GM12891 (cell line): ENCODE results near the gene EPYC.

Source experiments
- PAX5 ChIP-seq: IDR thresholded peaks from 2 replicates; pipeline ENCODE4 v1.6.1; 2011; ENCODE audit warnings: low read length, moderate library complexity, mild to moderate bottlenecking; ENCODE audit not compliant: insufficient read depth, severe bottlenecking
- POLR2A ChIP-seq: IDR thresholded peaks from 2 replicates; pipeline ENCODE4 v1.6.1; 2011; ENCODE audit warnings: low read depth, low read length, control low read depth
- POLR2AphosphoS5 ChIP-seq: IDR thresholded peaks from 2 replicates; pipeline ENCODE4 v1.6.1; 2011; ENCODE audit warnings: low read depth, low read length, control low read depth
- POU2F2 ChIP-seq: IDR thresholded peaks from 2 replicates; pipeline ENCODE4 v1.6.1; 2011; ENCODE audit warnings: low read depth, mild to moderate bottlenecking, control low read depth, low read length, moderate library complexity
- SPI1 ChIP-seq: IDR thresholded peaks from 2 replicates; pipeline ENCODE4 v1.6.1; 2011; ENCODE audit warnings: low read depth, low read length, control low read depth
- TAF1 ChIP-seq: IDR thresholded peaks from 2 replicates; pipeline ENCODE4 v1.6.1; 2011; ENCODE audit warnings: low read depth, low read length, control low read depth

GRCh38 chr12:90921536-90921935 lies 83.2 kb downstream of the EPYC start:
- TF ChIP-seq POLR2AphosphoS5 (no peak), POLR2A (no peak), SPI1 (no peak), TAF1 (no peak), PAX5 (no peak), POU2F2 (no peak)
